ENCODE measurements around the gene KISS1. TPM values are rescaled to one million over a fixed set of nuclear protein-coding genes. Genes with fewer than 3 reads are reported as not detected.

The KISS1 gene
- total RNA-seq, 1 experiment from 2014 or later: not detected

GRCh38 chr1:204146965-204147364, 49.3 kb downstream of the KISS1 start:
- Histone ChIP-seq H3K27ac (ENCODE audit: low read length) (no peak overlapping the region), H3K36me3 (ENCODE audit: control insufficient read depth, insufficient read depth, low read length) (no peaks in the 10 kb centered on the region), H3K9me3 (ENCODE audit: control insufficient read depth, insufficient read depth, low read depth, low read length) (no peaks in the 10 kb centered on the region), H3K4me3 (ENCODE audit: low read depth in 2 of 2, low read length in 2 of 2) (no peak overlapping the region), H3K4me1 (ENCODE audit: control insufficient read depth, insufficient read depth, low read length) (no peaks in the 10 kb centered on the region), H3K27me3 (ENCODE audit: control insufficient read depth, insufficient read depth, low read length) (no peaks in the 10 kb centered on the region; the same call in 1 of the 2 replicates)
- TF ChIP-seq SIN3A (IDR thresholded peaks at IDR 0.05; ENCODE audit: borderline replicate concordance, insufficient read depth, low read depth, low read length): no peak
- no peak for TF ChIP-seq POLR2AphosphoS5 (IDR thresholded peaks at IDR 0.05; ENCODE audit: low read depth, low read length)
- no peak for TF ChIP-seq CTCF (IDR thresholded peaks at IDR 0.05)
- TF ChIP-seq TCF7L2 (IDR thresholded peaks at IDR 0.05; ENCODE audit: low read depth, low read length): no peak
- TF ChIP-seq REST (IDR thresholded peaks at IDR 0.05; ENCODE audit: insufficient read depth in 1 of 2, low read depth in 2 of 2, low read length in 1 of 2): no peak
- intact Hi-C loops (cut with micrococcal nuclease; ENCODE audit: unreplicated experiment): no loop called here
- CTCF ChIA-PET: no interaction called here
- POLR2A ChIA-PET: no interaction called here
- ATAC-seq (no peak), DNase-seq (ENCODE audit: low read depth, low spot score) (no peak)
- in situ Hi-C loops (cut with HindIII; ENCODE audit: low pct_unique_long_range_greater_than_20kb, low sequenced_read_pairs): loop anchor here (25.0 kb wide), 1 partner anchor 285 kb away; the partner anchor contains the start of gene SNRPE
- BruUV-seq (replicated peaks): no TSS peak

GRCh38 chr1:204146309-204146708, 50.0 kb downstream of the KISS1 start:
- no peak for ATAC-seq
- no peaks in the 10 kb centered on the region; the same call in 1 of the 2 replicates for H3K27me3 ChIP-seq (ENCODE audit: control insufficient read depth, insufficient read depth, low read length)
- H3K4me3 ChIP-seq (ENCODE audit: low read depth in 2 of 2, low read length in 2 of 2): no peak overlapping the region
- no peaks in the 10 kb centered on the region for H3K4me1 ChIP-seq (ENCODE audit: control insufficient read depth, insufficient read depth, low read length)
- BruUV-seq (replicated peaks): no TSS peak
- H3K36me3 ChIP-seq (ENCODE audit: control insufficient read depth, insufficient read depth, low read length): no peaks in the 10 kb centered on the region
- no peak overlapping the region for H3K27ac ChIP-seq (ENCODE audit: low read length)
- POLR2A ChIA-PET: no interaction called here
- TF ChIP-seq POLR2AphosphoS5 (IDR thresholded peaks at IDR 0.05; ENCODE audit: low read depth, low read length): no peak
- no peak for TF ChIP-seq TCF7L2 (IDR thresholded peaks at IDR 0.05; ENCODE audit: low read depth, low read length)
- no peak for TF ChIP-seq SIN3A (IDR thresholded peaks at IDR 0.05; ENCODE audit: borderline replicate concordance, insufficient read depth, low read depth, low read length)
- DNase-seq (ENCODE audit: low read depth, low spot score): no peak
- CTCF ChIA-PET: no interaction called here
- intact Hi-C loops (cut with micrococcal nuclease; ENCODE audit: unreplicated experiment): no loop called here
- no peaks in the 10 kb centered on the region for H3K9me3 ChIP-seq (ENCODE audit: control insufficient read depth, insufficient read depth, low read depth, low read length)
- in situ Hi-C loops (cut with HindIII; ENCODE audit: low pct_unique_long_range_greater_than_20kb, low sequenced_read_pairs): loop anchor here (25.0 kb wide), 1 partner anchor 284 kb away; the partner anchor contains the start of gene SNRPE

- ATAC-seq (no peak), DNase-seq (ENCODE audit: low read depth, low spot score) (no peak)
- BruUV-seq (replicated peaks): no TSS peak
- no peak overlapping the region for H3K4me3 ChIP-seq (ENCODE audit: low read depth in 2 of 2, low read length in 2 of 2)
- H3K27me3 ChIP-seq (ENCODE audit: control insufficient read depth, insufficient read depth, low read length): no peaks in the 10 kb centered on the region
- H3K36me3 ChIP-seq (ENCODE audit: control insufficient read depth, insufficient read depth, low read length): no peaks in the 10 kb centered on the region
- no peaks in the 10 kb centered on the region for H3K9me3 ChIP-seq (ENCODE audit: control insufficient read depth, insufficient read depth, low read depth, low read length)
- no peaks in the 10 kb centered on the region for H3K4me1 ChIP-seq (ENCODE audit: control insufficient read depth, insufficient read depth, low read length)
- intact Hi-C loops (cut with micrococcal nuclease; ENCODE audit: unreplicated experiment): no loop called here
- ChIA-PET CTCF (no interaction called here), POLR2A (interaction anchor here (0.6 kb wide), 1 partner anchor 821 kb away, joined by 3 read pairs; no protein-coding TSS in a partner anchor)
- H3K27ac ChIP-seq (ENCODE audit: low read length): no peak overlapping the region
- in situ Hi-C loops (cut with HindIII; ENCODE audit: low pct_unique_long_range_greater_than_20kb, low sequenced_read_pairs): loop anchor here (25.0 kb wide), 1 partner anchor 283 kb away; the partner anchor contains the start of gene SNRPE
- TF ChIP-seq REST (IDR thresholded peaks at IDR 0.05; ENCODE audit: insufficient read depth in 1 of 2, low read depth in 2 of 2, low read length in 1 of 2) (no peak), TCF7L2 (IDR thresholded peaks at IDR 0.05; ENCODE audit: low read depth, low read length) (no peak)
These were observed 51.2 kb downstream of the KISS1 start for GRCh38 chr1:204145033-204145504.

All from Panc1 (cell line).